ENCODE results near the gene FUNDC1. TPM values are rescaled to one million over a fixed set of nuclear protein-coding genes. Genes with fewer than 3 reads are reported as not detected.

The FUNDC1 gene
- total and polyA plus RNA-seq, 8 donors, result 2.6 to 11.8 (median 5.8) TPM

DNA sequence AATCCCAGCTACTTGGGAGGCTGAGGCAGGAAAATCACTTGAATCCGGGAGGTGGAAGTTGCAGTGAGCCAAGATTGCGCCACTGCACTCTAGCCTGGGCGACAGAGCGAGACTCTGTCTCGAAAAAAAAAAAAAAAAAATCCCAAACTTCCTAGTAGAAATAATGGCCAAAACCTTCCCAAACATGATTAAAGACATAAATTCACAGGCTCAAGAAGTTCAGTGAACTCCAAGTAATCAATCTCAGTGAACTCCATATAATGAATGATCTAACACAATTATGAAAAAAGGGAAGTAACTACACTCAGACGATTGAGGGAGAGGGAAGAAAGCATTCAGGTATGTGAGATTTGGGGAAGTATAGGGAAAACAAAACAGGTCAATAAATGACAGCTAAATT lies 6.5 kb downstream of the FUNDC1 start:
- TF ChIP-seq, protein P1, sequence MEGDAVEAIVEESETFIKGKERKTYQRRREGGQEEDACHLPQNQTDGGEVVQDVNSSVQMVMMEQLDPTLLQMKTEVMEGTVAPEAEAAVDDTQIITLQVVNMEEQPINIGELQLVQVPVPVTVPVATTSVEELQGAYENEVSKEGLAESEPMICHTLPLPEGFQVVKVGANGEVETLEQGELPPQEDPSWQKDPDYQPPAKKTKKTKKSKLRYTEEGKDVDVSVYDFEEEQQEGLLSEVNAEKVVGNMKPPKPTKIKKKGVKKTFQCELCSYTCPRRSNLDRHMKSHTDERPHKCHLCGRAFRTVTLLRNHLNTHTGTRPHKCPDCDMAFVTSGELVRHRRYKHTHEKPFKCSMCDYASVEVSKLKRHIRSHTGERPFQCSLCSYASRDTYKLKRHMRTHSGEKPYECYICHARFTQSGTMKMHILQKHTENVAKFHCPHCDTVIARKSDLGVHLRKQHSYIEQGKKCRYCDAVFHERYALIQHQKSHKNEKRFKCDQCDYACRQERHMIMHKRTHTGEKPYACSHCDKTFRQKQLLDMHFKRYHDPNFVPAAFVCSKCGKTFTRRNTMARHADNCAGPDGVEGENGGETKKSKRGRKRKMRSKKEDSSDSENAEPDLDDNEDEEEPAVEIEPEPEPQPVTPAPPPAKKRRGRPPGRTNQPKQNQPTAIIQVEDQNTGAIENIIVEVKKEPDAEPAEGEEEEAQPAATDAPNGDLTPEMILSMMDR (IDR thresholded peaks at IDR 0.05), result no peak
- Histone ChIP-seq H3K27me3 (no peaks in the 10 kb centered on the region), H3K27ac (no peak overlapping the region), H3K9me3 (no peaks in the 10 kb centered on the region), H3K4me3 (no peak overlapping the region), H3K4me1 (no peaks in the 10 kb centered on the region), H3K36me3 (no peaks in the 10 kb centered on the region)
- DNase-seq (no peak), FAIRE-seq (no peak), ATAC-seq (no peak)
- 88 to 90% methylated on average over 6 of the region's 6 CpGs for WGBS, 2 donors
- intact Hi-C loops (cut with DNase I), result no loop called here

DNA sequence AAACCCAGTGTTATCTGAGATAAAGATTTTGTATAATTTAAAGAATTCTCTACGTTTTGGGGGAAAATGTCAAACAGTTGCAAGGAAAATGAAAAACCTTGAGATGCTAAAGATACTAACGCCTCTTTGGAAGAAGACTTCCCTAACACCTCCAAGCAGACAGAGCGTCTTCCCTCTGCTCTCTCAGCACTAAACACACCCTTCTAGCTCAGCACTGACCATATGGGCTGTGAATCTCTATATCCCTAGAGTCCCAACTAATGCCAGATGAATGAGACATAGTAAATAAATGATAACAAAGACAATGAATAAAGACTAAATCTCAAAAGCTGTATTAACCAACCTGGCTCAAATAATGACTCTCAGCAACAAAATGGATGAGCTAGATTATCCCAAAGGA lies 13.3 kb downstream of the FUNDC1 start:
- Histone ChIP-seq H3K4me3 (no peak overlapping the region), H3K9me3 (no peaks in the 10 kb centered on the region), H3K27ac (no peak overlapping the region), H3K4me1 (no peaks in the 10 kb centered on the region), H3K27me3 (no peaks in the 10 kb centered on the region), H3K36me3 (no peaks in the 10 kb centered on the region)
- DNase-seq (no peak), FAIRE-seq (no peak), ATAC-seq (no peak)
- intact Hi-C loops (cut with DNase I), result no loop called here
- 87% methylated on average over 3 of the region's 3 CpGs for WGBS, 2 donors
- TF ChIP-seq, protein P1 (IDR thresholded peaks at IDR 0.05), result no peak

- H3K27me3 ChIP-seq, result no peaks in the 10 kb centered on the region
- H3K4me1 ChIP-seq, result no peaks in the 10 kb centered on the region
- intact Hi-C loops (cut with DNase I), result no loop called here
- H3K9me3 ChIP-seq, result no peaks in the 10 kb centered on the region
- ATAC-seq, result no peak
- H3K4me3 ChIP-seq, result no peak overlapping the region
- H3K36me3 ChIP-seq, result no peaks in the 10 kb centered on the region
- no peak for DNase-seq
- H3K27ac ChIP-seq, result no peak overlapping the region
- TF ChIP-seq, protein P1 (IDR thresholded peaks at IDR 0.05), result no peak
- FAIRE-seq, result no peak
- 65 to 72% methylated on average over 3 of the region's 3 CpGs for WGBS, 2 donors
Observed at GRCh38 chrX:44514272-44514671, 28.4 kb downstream of the FUNDC1 start.

- intact Hi-C loops (cut with DNase I), result no loop called here
- 81 to 89% methylated on average over 2 of the region's 2 CpGs for whole genome bisulfite sequencing, 2 donors
Observed at GRCh38 chrX:44507292-44507691, 35.4 kb downstream of the FUNDC1 start.

GRCh38 chrX:44506678-44507077 lies 36.0 kb downstream of the FUNDC1 start:
- no peak overlapping the region for H3K4me3 ChIP-seq
- intact Hi-C loops (cut with DNase I), result no loop called here
- H3K27me3 ChIP-seq, result no peaks in the 10 kb centered on the region
- H3K4me1 ChIP-seq, result no peaks in the 10 kb centered on the region
- no peak for FAIRE-seq
- no peak for DNase-seq
- no peak overlapping the region for H3K27ac ChIP-seq
- WGBS, 2 donors, result 86 to 94% methylated on average over 2 of the region's 2 CpGs
- H3K36me3 ChIP-seq, result no peaks in the 10 kb centered on the region
- ATAC-seq, result no peak
- TF ChIP-seq, protein P1 (IDR thresholded peaks at IDR 0.05), result no peak
- H3K9me3 ChIP-seq, result no peaks in the 10 kb centered on the region

More at GRCh38 chrX:44507292-44507691, 35.4 kb downstream of the FUNDC1 start:
- ATAC-seq (no peak), DNase-seq (no peak), FAIRE-seq (no peak)
- H3K27me3 ChIP-seq, result no peaks in the 10 kb centered on the region
- H3K9me3 ChIP-seq, result no peaks in the 10 kb centered on the region
- no peak overlapping the region for H3K27ac ChIP-seq
- H3K4me3 ChIP-seq, result no peak overlapping the region
- TF ChIP-seq, protein P1 (IDR thresholded peaks at IDR 0.05), result no peak
- H3K4me1 ChIP-seq, result no peaks in the 10 kb centered on the region
- H3K36me3 ChIP-seq, result no peaks in the 10 kb centered on the region

Data from pancreas (tissue), 10 donors.